ENCODE measurements around the gene C11orf68.

The C11orf68 gene

GRCh38 chr11:65942531-65942930 is 23.7 kb upstream of the C11orf68 start:
- H3K4me3 ChIP-seq (ENCODE audit: low read depth, low read length): no peak overlapping the region
- TF ChIP-seq CTCF (IDR thresholded peaks at IDR 0.05; ENCODE audit: borderline replicate concordance, insufficient read depth, low read depth, low read length): no peak

GRCh38 chr11:65941720-65942310 is 23.0 kb upstream of the C11orf68 start:
- H3K4me3 ChIP-seq (ENCODE audit: low read depth, low read length): no peak overlapping the region
- TF ChIP-seq CTCF (IDR thresholded peaks at IDR 0.05; ENCODE audit: borderline replicate concordance, insufficient read depth, low read depth, low read length): no peak

- no peak for TF ChIP-seq CTCF (IDR thresholded peaks at IDR 0.05; ENCODE audit: borderline replicate concordance, insufficient read depth, low read depth, low read length)
- H3K4me3 ChIP-seq (ENCODE audit: low read depth, low read length): no peak overlapping the region
These were observed 18.9 kb upstream of the C11orf68 start for GRCh38 chr11:65937766-65938165.

- H3K4me3 ChIP-seq (ENCODE audit: low read depth, low read length): no peak overlapping the region
- TF ChIP-seq CTCF (IDR thresholded peaks at IDR 0.05; ENCODE audit: borderline replicate concordance, insufficient read depth, low read depth, low read length): no peak
These were observed 15.2 kb upstream of the C11orf68 start for GRCh38 chr11:65934014-65934413.

GRCh38 chr11:65932558-65932919 is 13.7 kb upstream of the C11orf68 start:
- no peak for TF ChIP-seq CTCF (IDR thresholded peaks at IDR 0.05; ENCODE audit: borderline replicate concordance, insufficient read depth, low read depth, low read length)
- no peak overlapping the region for H3K4me3 ChIP-seq (ENCODE audit: low read depth, low read length)

GRCh38 chr11:65931773-65932557 is 13.1 kb upstream of the C11orf68 start:
- no peak for TF ChIP-seq CTCF (IDR thresholded peaks at IDR 0.05; ENCODE audit: borderline replicate concordance, insufficient read depth, low read depth, low read length)
- H3K4me3 ChIP-seq (ENCODE audit: low read depth, low read length): no peak overlapping the region

- TF ChIP-seq CTCF (IDR thresholded peaks at IDR 0.05; ENCODE audit: borderline replicate concordance, insufficient read depth, low read depth, low read length): no peak
- no peak overlapping the region for H3K4me3 ChIP-seq (ENCODE audit: low read depth, low read length)
These were observed 9.8 kb upstream of the C11orf68 start for GRCh38 chr11:65928667-65929066.
